Effector CD8-positive, alpha-beta T cell (primary cell): ENCODE results near the gene GFOD2.

Source experiments
- DNase-seq: peaks from one replicate; lab custom pipeline; 2025; lab: John Stamatoyannopoulos, UW

Gene GFOD2

GRCh38 chr16:67659675-67660563, 59.2 kb downstream of the GFOD2 start, which contains the start of gene ACD:
Gene ACD (minus strand): TSS chr16:67660260. CDS start chr16:67660220, 40 bp downstream.
- peak; percentile 92 for DNase-seq

- DNase-seq = no peak
These were observed 60.1 kb downstream of the GFOD2 start for GRCh38 chr16:67658849-67659674.

- DNase-seq = no peak
These were observed 61.2 kb downstream of the GFOD2 start for GRCh38 chr16:67657751-67658518.

- DNase-seq = no peak
These were observed 62.0 kb downstream of the GFOD2 start for GRCh38 chr16:67657017-67657608.

- no peak for DNase-seq
These were observed 62.6 kb downstream of the GFOD2 start for GRCh38 chr16:67656344-67657016.

- DNase-seq = no peak
These were observed 63.8 kb downstream of the GFOD2 start for GRCh38 chr16:67655363-67655762.

- no peak for DNase-seq
These were observed 64.7 kb downstream of the GFOD2 start for GRCh38 chr16:67654403-67654911.

- no peak for DNase-seq
These were observed 65.2 kb downstream of the GFOD2 start for GRCh38 chr16:67653789-67654402.

- no peak for DNase-seq
These were observed 65.9 kb downstream of the GFOD2 start for GRCh38 chr16:67653128-67653788.

GRCh38 chr16:67652578-67653127, 66.5 kb downstream of the GFOD2 start:
- DNase-seq = no peak

GRCh38 chr16:67651847-67652246, 67.3 kb downstream of the GFOD2 start:
- no peak for DNase-seq

GRCh38 chr16:67651039-67651438, 68.1 kb downstream of the GFOD2 start:
- no peak for DNase-seq

- no peak for DNase-seq
These were observed 69.1 kb downstream of the GFOD2 start for GRCh38 chr16:67650023-67650422.

- DNase-seq = no peak
These were observed 69.6 kb downstream of the GFOD2 start for GRCh38 chr16:67649494-67649931.

- no peak for DNase-seq
These were observed 70.2 kb downstream of the GFOD2 start for GRCh38 chr16:67648764-67649407.

- DNase-seq = no peak
These were observed 70.9 kb downstream of the GFOD2 start for GRCh38 chr16:67648088-67648763.

GRCh38 chr16:67647681-67648080, 71.4 kb downstream of the GFOD2 start:
- DNase-seq = no peak

GRCh38 chr16:67647111-67647651, 71.9 kb downstream of the GFOD2 start:
- no peak for DNase-seq
